GM18858 (cell line): Measurements from ENCODE around the gene APOBEC3C.
"Not testable (repeated sequence)": the region's sequence is repeated elsewhere in the genome, so short reads cannot be mapped to it uniquely, and the experiment has no call there.

Experiments
- ATAC-seq: cut with Tn5 transposase; IDR thresholded peaks from one replicate; pipeline ENCODE4 v1.9.1; 2021; ENCODE audit not compliant: unreplicated experiment

APOBEC3C gene

DNA sequence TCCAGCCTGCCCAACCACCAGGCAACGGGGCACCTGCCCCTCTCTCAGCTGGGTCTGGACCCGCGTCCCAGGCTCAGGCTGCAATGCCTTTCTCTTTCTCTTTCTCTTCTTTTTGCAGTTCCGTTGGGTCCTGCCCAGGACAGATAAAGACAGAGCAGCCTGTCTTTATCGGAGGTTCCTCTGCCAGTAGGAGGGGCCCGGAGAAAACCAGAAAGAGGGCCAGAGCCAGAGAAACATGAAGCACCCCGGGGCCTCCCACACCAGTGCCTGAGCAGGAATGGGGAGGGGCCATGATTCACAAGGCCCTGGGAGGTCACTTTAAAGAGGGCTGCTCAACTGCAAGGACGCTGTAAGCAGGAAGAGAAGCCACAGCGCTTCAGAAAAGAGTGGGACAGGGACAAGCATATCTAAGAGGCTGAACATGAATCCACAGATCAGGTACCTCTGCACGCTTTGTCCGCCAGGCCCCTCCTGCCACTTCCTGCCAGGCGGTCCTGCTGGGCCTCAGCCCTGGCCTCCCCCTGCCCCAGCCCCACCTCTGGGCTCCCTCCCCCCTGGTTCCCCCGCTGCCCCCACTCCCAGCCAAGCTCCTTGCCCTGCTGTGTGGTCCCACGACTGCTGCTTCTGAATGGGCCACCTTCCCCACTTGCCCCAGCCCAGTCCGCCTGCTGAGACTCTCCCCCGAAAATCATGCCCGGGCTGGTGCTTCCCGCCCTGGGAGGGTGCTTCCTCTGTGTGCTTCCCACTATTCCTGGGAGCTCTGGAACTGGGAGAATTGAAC is at the start of gene APOBEC3C:
APOBEC3C (plus strand) TSS at position 316 of the 781 bp plus-strand sequence; CDS start at position 422, 106 bp downstream.
- ATAC-seq: no peak

DNA sequence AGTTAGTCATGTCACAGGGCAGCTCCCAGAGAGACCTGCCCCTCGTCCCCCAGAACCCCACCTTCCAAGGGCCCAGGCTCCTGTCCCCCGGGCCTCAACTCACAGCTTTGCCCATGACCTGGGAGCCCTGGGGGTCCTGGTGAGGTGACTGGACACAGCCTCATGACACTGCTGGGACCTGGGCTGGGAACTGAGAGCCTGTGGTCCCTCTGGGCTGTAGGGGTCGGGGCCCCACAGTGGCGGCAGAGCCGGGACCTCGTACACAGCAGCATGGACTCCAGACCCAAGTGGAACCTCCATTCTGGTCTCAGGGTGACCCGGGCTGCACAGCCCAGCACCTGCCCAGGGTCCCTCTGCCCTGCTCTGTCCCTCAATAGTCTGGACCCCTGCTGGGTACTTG is 49.8 kb upstream of the APOBEC3C start:
- ATAC-seq: no peak

DNA sequence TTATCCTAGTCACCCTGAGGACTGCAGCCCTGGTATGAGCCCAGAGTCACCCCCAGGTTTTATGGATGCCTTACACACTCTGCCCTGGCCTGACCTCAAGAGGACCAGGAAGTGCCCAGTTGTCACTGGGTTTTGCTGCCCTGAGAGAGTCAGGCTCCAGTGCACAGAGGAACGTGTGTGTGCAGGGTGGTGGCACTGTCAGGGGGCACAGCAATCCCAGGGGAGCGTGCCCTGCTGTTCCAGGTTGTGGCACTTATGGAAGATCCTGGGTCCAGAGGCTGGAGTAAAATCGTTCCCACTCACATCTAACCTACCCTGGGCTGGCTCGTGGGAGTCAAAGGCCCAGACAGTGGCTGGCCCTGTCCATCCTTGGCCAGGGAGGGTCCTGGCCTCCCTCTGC is 49.1 kb upstream of the APOBEC3C start:
- no peak for ATAC-seq

DNA sequence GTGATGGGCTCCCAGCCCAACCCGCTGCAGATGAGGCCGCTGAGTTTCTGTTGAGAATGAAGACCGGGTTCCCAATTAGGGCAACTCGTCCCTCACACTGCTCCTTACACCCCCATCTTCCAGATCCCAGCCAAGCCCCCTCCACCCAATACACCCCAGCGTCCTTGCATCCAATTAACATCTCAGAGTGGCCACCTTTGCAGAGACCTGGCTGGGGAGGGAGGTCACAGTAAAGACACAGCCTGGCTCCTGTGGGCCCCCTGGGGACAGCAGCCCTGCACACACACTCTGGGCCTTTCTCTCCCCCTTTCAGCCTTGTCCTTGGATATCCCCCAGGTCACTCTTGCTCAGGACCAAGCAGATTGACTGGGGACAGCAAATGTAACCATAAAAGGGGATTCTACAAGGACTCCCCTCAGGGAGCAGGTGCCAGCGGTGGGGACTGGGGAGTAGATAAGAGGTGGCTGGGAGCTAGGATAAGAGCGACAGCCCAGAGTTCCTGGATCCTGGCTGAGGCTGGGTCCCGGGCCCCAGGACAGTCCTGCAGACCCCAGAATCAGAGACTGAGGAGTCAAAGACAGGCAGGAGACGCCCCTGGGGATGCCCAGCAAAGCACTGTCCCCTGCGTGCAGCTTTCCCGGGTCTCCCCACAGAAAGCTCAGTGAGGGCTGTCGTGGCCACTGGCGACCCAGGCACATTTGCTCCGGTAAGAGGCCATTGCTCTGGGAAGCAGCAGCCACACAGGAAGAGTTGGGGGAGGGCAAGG is 48.3 kb upstream of the APOBEC3C start:
- ATAC-seq: no peak

DNA sequence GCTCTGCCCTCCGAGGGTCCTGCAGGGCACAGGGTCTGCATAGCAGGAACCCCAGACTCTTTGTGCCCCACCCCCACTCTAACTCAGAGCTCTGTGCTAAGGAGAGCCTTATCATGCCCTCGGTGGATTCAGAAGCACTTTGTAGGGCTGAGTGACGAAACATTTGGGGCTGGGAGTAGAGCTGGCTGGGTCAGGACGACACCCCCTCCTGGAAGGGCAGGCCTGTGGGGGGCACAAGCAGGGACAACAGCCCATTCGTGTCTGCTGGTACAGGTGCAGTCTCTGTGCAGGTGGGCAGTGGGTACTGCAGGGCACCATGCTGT is 47.7 kb upstream of the APOBEC3C start:
- no peak for ATAC-seq

DNA sequence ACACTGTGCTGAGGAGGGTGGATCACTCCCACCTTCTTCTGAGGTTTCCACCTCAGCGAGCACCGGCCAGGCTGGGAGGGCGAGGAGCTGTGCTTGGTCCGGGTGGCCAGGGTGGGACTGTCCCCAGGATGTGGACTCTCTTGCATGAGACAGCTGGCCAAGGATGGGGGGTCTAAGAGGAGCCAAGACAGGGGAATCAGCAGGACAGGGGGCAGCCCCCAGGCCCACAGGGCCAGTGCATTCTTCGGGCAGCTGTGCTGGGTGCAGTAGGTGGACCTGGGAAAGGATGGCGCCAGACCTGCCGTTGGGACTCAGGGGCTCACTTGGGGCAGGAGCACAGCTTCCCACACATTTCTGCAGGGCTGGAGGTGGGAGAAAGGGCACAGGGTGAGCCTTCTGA is 47.1 kb upstream of the APOBEC3C start:
- ATAC-seq: no peak

DNA sequence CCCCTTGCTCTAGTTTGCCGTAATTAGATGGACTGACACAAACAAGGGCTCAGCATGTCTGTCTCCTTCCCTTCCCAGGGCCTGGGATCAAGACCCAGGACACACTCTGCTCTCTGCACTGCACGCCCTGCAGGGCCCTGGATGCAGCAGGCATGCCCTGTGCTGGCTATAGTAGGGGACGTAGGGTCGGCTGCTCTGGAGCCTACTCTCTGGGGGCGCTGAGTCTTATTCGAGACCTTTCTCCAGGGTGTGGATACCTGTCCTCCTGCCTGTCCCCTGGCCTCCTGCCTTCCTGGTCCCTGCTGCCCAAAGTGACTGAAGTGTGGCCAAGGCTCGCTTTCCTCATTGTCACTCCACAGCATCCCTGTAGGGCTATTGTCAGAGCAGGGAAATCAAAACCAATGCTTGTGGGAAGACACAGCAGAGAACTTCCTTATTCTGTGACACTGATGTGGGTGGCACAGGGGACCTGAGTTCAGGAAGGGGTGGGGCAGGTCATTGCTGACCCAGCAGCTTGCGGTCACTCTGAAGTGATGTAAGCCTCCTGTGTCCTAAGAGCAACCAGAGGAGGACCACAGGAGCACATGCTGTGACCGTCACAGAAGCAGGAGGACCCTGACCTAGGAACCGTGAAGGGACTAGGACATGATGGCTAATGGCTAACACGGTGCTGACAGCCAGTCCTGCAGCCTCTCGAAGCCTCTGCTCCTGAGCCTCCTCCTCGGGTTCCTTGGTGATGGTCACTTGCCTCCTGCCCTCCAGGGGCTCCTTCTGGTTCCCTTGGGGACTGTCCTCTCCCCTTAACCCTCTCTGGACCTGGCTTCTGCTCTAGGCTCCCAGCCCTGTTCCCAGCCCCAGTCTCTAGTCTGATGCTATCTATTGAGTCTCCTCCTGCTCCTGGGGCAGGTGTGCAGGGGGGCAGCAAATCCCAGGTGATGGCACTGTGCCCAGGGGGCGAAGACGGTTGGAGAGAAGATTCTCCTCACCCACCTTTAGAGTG is 46.3 kb upstream of the APOBEC3C start:
- ATAC-seq: no peak

DNA sequence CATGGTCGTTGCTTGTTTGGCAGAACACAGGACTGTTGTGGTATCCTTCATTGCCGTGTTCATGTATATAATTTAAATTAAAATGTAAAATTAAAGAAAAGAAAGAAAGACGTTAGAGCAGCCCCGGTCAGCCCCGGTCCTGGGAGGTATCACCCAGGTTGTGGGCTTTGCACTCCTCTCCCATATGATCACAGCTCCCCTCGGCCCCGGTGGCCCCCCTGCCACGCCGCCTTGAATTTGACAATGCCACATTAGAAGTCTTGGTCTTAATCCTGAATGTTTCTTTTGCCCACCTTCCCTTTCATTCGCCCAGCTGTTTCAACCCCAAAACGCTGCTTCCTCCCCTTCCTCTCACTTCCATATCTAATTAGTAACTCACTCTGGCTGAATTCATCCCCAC is 45.3 kb upstream of the APOBEC3C start:
- ATAC-seq: no peak

DNA sequence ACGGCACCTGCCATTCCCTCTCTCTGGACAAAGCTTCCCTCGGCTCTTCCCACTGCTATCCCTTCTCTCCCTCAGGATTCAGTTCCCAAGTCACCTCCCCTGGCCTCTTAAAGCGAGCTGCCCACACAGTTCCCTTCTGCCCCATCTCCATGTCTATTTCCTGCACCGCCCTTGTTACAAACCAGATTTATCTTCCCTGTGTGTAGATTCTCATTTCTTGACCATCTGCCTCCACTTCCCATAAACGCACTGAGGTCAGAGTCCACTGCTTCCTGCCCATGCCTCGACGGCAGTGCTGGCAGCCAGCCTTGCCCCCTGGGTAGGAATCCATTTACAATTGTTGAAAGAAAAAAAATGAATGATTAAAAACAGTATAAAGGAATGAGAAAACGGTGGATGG is 43.5 kb upstream of the APOBEC3C start:
- no peak for ATAC-seq

DNA sequence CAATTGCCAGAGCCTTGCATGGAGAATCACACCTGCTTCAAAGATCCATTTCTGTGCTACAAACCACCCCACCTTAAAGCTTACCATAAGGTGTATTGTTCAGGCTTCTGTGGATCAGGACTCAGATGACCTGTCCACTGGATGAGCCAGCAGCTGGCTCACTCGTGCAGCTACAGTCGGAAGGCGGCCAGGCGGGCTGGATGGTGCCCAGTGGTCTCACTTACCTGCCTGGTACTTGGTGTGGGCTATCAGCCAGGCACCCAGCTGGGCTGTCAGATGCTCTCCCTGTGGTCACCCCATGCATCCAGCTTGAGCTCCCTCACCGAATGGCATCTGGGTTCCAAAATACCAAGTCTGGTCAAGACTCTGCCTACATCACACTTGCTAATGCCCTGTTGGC is 42.9 kb upstream of the APOBEC3C start:
- no peak for ATAC-seq

DNA sequence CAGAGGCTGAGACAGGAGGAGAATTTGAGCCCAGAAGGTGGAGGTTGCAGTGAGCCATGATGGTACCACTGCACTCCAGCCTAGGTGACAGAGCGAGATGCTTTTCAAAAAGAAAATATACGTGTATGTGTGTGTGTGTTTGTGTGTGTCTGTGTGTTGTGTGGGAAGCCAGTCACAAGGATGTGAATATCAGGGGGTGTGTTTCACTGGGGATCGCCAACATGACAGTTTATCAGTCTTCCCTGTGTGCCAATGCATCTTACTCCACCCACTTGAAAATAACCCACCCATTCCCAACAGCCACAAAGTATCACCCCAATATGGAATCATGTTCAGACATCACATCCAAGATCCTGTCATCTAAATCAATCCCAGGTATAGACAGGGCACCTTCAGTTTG is 42.3 kb upstream of the APOBEC3C start:
- ATAC-seq: no peak

DNA sequence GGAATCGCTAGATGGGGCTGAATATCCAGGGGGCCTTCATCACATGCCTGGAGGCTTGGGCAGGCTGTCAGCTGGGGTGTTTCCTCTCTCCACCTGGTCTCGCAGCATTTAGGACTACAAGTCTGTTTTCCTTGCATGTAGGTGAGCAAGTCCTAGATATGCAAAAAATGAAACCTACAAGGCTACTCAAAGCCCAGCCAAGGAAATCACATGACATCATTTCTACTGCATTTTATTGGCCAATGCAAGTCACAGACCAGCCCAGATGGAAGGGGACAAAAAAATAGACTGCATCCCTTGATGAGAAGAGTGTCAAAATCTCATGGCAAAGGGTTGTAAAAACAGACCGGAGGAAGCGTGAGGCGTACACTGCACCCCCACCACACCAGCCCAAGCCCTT is 41.5 kb upstream of the APOBEC3C start:
- no peak for ATAC-seq

DNA sequence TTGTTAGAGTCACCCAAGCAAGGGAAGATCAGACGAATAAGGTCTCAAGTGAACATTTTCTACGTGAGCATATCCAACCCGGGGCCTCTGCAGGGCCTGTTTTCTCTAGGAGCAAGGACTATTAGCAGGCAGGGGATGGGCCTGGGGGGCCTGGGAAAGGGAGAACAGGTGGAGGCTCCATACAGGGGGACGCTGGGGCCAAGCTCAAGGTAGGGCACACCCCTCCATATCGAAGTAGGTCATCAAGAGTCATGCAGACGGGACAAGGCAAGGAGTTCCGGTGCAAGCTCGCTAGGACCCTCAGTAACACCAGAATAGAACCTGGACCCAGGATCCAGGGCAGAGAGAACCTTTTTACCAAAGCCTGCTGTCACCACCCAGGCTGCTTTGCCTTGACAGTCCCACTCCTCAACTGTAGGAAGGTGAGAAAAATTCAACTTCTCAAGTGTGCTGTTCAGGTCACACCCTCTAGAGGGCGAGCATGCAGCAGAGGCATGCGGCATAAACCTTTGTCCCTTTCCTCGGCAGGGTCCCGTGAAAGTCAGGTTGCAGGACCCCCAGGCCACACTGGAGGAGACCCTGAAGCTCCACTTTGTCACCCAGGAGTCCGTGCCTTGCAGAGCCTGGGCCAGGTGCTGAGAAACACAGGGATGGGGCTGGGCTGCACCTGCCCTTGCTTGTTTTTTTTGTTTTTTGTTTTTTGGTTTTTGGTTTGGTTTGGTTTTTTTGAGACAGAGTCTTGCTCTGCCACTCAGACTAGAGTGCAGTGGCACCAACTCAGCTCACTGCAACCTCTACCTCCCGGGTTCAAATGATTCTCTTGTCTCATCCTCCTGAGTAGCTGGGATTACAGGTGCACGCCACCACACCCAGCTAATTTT is 40.5 kb upstream of the APOBEC3C start:
- no peak for ATAC-seq

DNA sequence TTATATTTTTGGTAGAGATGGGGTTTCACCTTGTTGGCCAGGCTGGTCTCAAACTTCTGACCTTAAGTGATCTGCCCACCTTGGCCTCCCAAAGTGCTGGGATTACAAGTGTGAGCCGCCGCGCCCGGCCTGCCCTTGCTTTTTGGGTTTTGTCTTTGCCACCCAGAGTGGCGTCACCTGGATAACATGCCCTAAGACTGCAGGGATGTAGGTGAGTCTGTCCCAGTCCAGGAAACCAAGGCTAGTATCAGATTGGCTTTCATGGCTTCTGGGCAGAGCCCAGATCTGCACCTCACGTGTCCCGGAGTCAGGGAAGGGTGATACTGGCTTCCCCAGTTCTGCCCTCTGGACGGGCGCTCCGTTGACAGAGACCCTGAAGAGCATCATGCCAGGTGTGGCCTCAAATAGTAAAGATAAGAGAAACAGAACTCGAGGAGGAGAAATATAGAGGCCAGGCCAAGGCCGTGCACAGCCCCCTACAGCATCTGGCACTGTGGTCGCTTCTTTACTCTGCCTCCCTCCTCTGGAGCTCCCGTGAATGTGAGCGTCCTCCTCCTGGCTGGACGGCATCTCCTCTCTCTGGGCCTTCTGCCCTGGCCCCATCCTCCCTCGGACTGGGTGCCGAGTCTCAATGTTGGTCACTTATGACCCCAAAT is 39.8 kb upstream of the APOBEC3C start:
- ATAC-seq: no peak

DNA sequence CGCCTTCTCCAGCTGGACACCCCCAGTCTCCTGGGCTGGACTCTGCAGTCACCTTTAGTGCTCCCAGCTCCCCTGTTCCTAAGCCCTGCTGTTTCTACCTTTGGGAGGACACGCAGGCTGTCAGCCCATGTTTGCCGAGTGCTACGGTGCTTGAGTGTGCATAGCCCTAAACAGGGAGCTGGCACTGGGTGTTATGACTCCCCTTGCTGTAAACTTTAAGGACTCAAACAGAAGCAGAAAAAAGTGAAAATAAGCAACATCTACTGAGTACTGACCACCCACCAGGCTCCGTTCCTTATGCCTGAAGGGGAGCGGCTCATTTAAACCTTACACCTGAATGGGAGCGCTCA is 39.3 kb upstream of the APOBEC3C start:
- no peak for ATAC-seq

DNA sequence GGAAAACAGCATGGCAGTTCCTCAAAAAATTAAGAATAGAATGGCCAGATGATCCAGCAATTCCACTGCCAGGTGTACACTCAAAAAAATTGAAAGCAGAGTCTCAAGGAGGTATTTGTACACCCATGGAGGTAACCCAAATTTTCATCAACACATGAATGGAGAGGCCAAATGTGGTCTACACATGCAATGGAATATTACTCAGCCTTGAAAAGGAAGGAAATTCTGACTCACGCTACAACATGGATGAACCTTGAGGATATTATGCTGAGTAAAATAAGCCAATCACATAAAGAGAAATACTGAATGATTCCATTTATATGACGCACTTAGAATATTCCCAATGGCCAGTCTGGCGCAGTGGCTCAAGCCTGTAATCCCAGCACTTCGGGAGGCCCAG is 36.8 kb upstream of the APOBEC3C start:
- ATAC-seq: not testable (repeated sequence)

DNA sequence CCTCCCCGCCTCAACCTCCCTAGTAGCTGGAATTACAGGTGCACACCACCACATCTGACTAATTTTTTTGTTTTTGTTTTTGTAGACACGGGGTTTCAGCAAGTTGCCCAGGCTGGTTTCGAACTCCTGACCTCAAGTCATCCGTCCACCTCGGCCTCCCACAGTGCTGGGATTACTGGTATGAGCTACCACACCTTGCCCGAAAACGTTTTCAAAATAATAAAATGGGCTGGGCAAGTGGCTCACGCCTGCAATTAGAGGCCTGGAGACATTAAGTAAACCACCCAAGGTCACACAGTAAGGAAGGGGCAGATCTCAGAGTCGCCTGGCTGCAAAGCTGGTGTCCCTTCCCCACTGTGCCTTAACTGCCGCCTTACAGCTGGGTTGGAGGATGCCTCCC is 33.5 kb upstream of the APOBEC3C start:
- not testable (repeated sequence) for ATAC-seq

DNA sequence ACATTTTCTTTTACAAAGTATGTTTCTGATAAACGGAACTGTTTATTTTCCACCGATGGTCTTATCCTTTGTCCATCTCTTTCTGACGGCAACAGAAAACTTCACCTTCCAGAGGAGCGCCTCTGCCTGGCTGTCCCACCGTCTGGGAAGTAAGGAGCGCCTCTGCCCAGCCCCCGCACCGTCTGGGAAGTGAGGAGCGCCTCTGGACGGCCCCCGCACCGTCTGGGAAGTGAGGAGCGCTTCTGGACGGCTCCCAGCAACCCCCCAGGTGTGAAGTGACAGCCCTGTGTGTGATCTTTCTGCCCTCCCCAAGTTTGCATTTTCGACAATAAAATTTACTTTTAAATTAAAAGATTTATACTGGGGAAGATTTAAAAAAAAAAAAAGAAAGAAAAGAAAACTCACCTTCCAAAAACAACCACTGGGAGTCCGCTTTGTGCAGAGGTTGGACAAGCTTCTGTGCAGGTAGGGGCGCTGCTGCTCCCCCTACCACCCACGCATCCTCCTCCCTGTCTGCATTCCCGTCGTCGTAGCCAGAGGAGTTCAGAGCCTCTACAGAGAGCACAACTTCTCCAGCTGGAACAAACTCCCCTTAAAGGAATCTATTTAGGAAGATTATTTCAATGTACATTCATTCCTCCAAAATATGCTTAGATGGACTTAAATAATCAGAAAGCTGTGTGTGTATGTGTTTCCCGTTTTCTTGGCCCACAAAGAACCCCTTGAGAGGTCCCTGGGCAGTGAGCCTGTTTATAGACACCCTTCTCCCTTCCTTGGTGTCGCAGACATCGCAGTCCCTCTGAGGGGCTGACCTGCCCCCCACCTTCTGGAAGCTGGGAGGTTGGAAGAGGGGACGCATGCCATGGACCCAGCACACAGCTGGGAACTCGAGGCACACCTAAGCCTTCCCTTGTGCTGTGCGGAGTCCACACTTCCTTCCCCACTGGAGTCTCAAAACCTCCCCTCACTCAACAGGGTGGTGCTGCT is 32.8 kb upstream of the APOBEC3C start:
- no peak for ATAC-seq
